Muscle layer of duodenum (tissue), 2 donors: ENCODE measurements around the gene SLC35E2B.

Source experiments
- H3K27ac ChIP-seq: one replicate; pipeline ENCODE4 v1.7.0; 2013; ENCODE audit warnings: mild to moderate bottlenecking, low read length
- H3K27me3 ChIP-seq: one replicate; pipeline ENCODE4 v1.7.0; 2013; ENCODE audit warnings: low read depth, mild to moderate bottlenecking, control low read depth, low read length
- H3K36me3 ChIP-seq, 2 donors: one replicate each; pipeline ENCODE4 v1.7.0; 2013; ENCODE audit warnings: low read length in 2 of 2, control low read depth in 1 of 2, mild to moderate bottlenecking in 1 of 2; ENCODE audit not compliant: insufficient read depth in 2 of 2, control insufficient read depth in 1 of 2
- H3K4me1 ChIP-seq, 2 donors: one replicate each; pipeline ENCODE4 v1.7.0; 2013; ENCODE audit warnings: low read length in 2 of 2, mild to moderate bottlenecking in 2 of 2, control low read depth in 1 of 2, moderate library complexity in 1 of 2; ENCODE audit not compliant: insufficient read depth in 2 of 2, control insufficient read depth in 1 of 2
- H3K4me3 ChIP-seq, 2 donors: one replicate each; pipeline ENCODE4 v1.7.0; 2013; ENCODE audit warnings: low read length in 2 of 2, low read depth in 1 of 2, mild to moderate bottlenecking in 1 of 2
- H3K9me3 ChIP-seq, 2 donors: one replicate each; pipeline ENCODE4 v1.7.0; 2013; ENCODE audit warnings: low read length in 2 of 2, control low read depth in 1 of 2, mild to moderate bottlenecking in 1 of 2; ENCODE audit not compliant: control insufficient read depth in 1 of 2
- donor health status: healthy.

SLC35E2B gene

GRCh38 chr1:1609822-1610485 is 82.6 kb downstream of the SLC35E2B start:
- Histone ChIP-seq H3K4me3 (no peak overlapping the region), H3K27ac (no peak overlapping the region), H3K9me3 (no peaks in the 10 kb centered on the region), H3K4me1 (peaks cover 6 to 28% of the 10 kb centered on the region in 2 donors), H3K36me3 (no peaks in the 10 kb centered on the region), H3K27me3 (no peaks in the 10 kb centered on the region)
